ENCODE data around the gene UNK. TPM values are rescaled to one million over a fixed set of nuclear protein-coding genes. Genes with fewer than 3 reads are reported as not detected.

The UNK gene
- total RNA-seq, 2 donors from 2014 or later, result 30.3 to 33.4 TPM

- H3K36me3 Mint-ChIP-seq (ENCODE audit: low read depth), result peaks cover 4% of the 10 kb centered on the region
Observed at GRCh38 chr17:75817571-75817970, 33.0 kb downstream of the UNK start.

GRCh38 chr17:75818326-75818885 lies 33.8 kb downstream of the UNK start:
- DNase-seq (no peak), ATAC-seq (no peak)
- H3K27me3 Mint-ChIP-seq, result no peaks in the 10 kb centered on the region
- peaks cover 22% of the 10 kb centered on the region for H3K4me1 Mint-ChIP-seq
- H3K4me3 Mint-ChIP-seq, result no peak overlapping the region
- no peaks in the 10 kb centered on the region for H3K9me3 ChIP-seq (ENCODE audit: control insufficient read depth, low read length, poor library complexity, severe bottlenecking)
- H3K36me3 Mint-ChIP-seq (ENCODE audit: low read depth), result peaks cover 4% of the 10 kb centered on the region
- peak overlapping the region; percentile 62 for H3K27ac Mint-ChIP-seq

More at GRCh38 chr17:75817571-75817970, 33.0 kb downstream of the UNK start:
- no peaks in the 10 kb centered on the region for H3K27me3 Mint-ChIP-seq
- no peak for ATAC-seq
- no peak overlapping the region for H3K4me3 Mint-ChIP-seq
- no peak overlapping the region for H3K27ac Mint-ChIP-seq
- H3K9me3 ChIP-seq (ENCODE audit: control insufficient read depth, low read length, poor library complexity, severe bottlenecking), result no peaks in the 10 kb centered on the region
- DNase-seq, result no peak
- peaks cover 22% of the 10 kb centered on the region for H3K4me1 Mint-ChIP-seq

GRCh38 chr17:75819116-75819515 lies 34.5 kb downstream of the UNK start:
- H3K9me3 ChIP-seq (ENCODE audit: control insufficient read depth, low read length, poor library complexity, severe bottlenecking), result no peaks in the 10 kb centered on the region
- Mint-ChIP-seq H3K4me3 (no peak overlapping the region), H3K27me3 (no peaks in the 10 kb centered on the region), H3K27ac (peak overlapping the region; percentile 62), H3K4me1 (peaks cover 22% of the 10 kb centered on the region), H3K36me3 (ENCODE audit: low read depth) (peaks cover 4% of the 10 kb centered on the region)
- no peak for DNase-seq
- ATAC-seq, result no peak

- DNase-seq (no peak), ATAC-seq (no peak)
- H3K27ac Mint-ChIP-seq, result no peak overlapping the region
- no peaks in the 10 kb centered on the region for H3K9me3 ChIP-seq (ENCODE audit: control insufficient read depth, low read length, poor library complexity, severe bottlenecking)
- no peak overlapping the region for H3K4me3 Mint-ChIP-seq
- H3K36me3 Mint-ChIP-seq (ENCODE audit: low read depth), result peaks cover 4% of the 10 kb centered on the region
- H3K4me1 Mint-ChIP-seq, result peaks cover 22% of the 10 kb centered on the region
- H3K27me3 Mint-ChIP-seq, result no peaks in the 10 kb centered on the region
Observed at GRCh38 chr17:75819678-75820077, 35.1 kb downstream of the UNK start.

GRCh38 chr17:75820094-75821080 lies 35.8 kb downstream of the UNK start:
- peak overlapping the region; percentile 90 for H3K27ac Mint-ChIP-seq
- H3K4me1 Mint-ChIP-seq, result peaks cover 24% of the 10 kb centered on the region
- DNase-seq (no peak), ATAC-seq (no peak)
- H3K4me3 Mint-ChIP-seq, result no peak overlapping the region
- H3K36me3 Mint-ChIP-seq (ENCODE audit: low read depth), result peaks cover 4% of the 10 kb centered on the region
- H3K27me3 Mint-ChIP-seq, result no peaks in the 10 kb centered on the region
- no peaks in the 10 kb centered on the region for H3K9me3 ChIP-seq (ENCODE audit: control insufficient read depth, low read length, poor library complexity, severe bottlenecking)

DNA sequence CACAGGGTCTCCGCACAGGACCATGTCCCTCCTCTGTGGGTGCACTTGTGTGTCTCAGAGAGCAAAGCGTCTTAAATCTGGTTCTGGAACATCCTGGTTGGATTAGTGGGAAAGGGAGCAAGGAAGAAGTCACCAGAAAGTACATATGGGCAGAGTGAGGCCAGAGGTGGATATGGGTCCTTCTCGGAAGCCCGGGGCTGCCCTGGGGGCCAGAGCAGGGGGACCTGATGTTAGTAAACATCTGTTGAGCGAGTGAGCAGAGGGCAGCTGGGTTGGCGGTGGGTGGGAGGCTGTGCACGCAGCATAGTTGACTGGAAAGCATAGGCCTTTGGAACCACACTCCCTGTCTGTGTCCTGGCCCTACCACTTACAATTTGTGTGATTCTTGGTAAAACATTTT lies 36.9 kb downstream of the UNK start:
- H3K27ac Mint-ChIP-seq, result peak overlapping the region; percentile 90
- no peak for ATAC-seq
- H3K4me1 Mint-ChIP-seq, result peaks cover 25% of the 10 kb centered on the region
- H3K4me3 Mint-ChIP-seq, result peak overlapping the region; percentile 66
- H3K36me3 Mint-ChIP-seq (ENCODE audit: low read depth), result peaks cover 4% of the 10 kb centered on the region
- DNase-seq, result no peak
- no peaks in the 10 kb centered on the region for H3K27me3 Mint-ChIP-seq
- H3K9me3 ChIP-seq (ENCODE audit: control insufficient read depth, low read length, poor library complexity, severe bottlenecking), result no peaks in the 10 kb centered on the region

DNA sequence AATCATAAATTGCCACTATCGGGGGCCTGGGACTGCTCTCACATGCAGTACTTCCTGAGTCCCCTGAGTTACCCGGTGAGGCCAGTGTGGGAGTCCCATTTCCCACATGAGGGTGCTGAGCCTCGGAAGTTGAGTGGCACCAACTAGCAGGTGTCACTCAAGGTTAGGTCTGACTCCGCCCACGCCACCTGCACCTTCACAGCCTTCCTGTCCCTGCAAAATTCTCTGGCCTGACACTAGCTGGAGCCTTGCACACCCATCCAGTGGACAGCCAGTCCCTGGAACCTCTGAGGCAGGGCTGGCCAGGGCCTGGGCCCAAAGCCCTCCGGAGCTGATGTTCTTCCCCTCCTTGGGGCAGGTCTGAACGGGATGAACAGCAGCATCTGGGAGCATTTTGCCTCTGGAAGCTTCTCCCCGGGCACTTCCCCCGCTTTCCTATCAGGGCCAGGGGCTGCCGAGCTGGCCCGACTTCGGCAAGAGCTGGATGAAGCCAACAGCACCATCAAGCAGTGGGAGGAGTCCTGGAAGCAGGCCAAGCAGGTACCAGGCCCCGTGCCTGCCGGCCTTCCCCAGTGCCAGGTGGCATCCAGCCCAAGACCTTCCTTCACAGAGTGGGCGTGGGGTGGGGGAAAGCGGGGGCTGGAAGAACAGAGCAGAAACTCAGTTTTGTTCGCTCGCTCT lies 37.7 kb downstream of the UNK start:
- H3K27ac Mint-ChIP-seq, result peak overlapping the region; percentile 90
- DNase-seq (no peak), ATAC-seq (peak; percentile 75)
- peaks cover 28% of the 10 kb centered on the region for H3K4me1 Mint-ChIP-seq
- H3K9me3 ChIP-seq (ENCODE audit: control insufficient read depth, low read length, poor library complexity, severe bottlenecking), result no peaks in the 10 kb centered on the region
- H3K36me3 Mint-ChIP-seq (ENCODE audit: low read depth), result peaks cover 4% of the 10 kb centered on the region
- no peak overlapping the region for H3K4me3 Mint-ChIP-seq
- H3K27me3 Mint-ChIP-seq, result no peaks in the 10 kb centered on the region

- H3K4me3 Mint-ChIP-seq, result no peak overlapping the region
- no peaks in the 10 kb centered on the region for H3K9me3 ChIP-seq (ENCODE audit: control insufficient read depth, low read length, poor library complexity, severe bottlenecking)
- DNase-seq (no peak), ATAC-seq (no peak)
- peaks cover 4% of the 10 kb centered on the region for H3K36me3 Mint-ChIP-seq (ENCODE audit: low read depth)
- H3K4me1 Mint-ChIP-seq, result peaks cover 26% of the 10 kb centered on the region
- no peaks in the 10 kb centered on the region for H3K27me3 Mint-ChIP-seq
- peak overlapping the region; percentile 90 for H3K27ac Mint-ChIP-seq
Observed at GRCh38 chr17:75822800-75823166, 38.2 kb downstream of the UNK start.

DNA sequence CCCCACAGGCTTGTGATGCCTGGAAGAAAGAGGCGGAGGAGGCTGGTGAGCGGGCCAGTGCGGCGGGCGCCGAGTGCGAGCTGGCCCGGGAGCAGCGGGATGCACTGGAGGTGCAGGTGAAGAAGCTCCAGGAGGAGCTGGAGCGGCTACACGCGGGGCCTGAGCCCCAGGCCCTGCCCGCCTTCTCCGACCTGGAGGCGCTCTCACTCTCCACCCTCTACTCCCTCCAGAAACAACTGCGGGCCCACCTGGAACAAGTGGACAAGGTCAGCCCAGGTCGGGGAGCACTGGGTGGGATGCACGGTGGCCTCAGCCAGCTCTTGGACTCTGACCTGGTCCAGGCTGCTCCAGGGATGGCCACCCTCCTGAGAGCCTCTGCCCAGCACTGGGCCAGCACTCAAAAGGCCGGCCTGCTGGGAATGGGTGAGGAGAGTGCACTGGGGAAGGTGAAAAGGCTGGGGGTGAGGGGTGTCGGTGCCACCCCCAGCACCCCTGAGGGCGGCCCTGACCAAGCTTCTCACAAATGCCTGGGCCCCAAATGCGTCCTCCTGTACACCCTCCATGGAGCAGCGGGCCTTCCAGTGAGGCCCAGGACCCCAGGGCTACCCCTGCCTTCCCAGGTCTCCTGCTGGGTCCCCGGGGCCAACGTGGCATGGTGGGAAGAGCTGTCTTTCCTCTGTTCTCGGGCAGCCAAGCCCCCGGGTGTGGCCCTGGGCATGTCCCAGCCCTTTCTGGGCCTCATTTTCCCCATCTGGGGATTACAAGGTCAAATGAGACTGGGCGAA lies 38.8 kb downstream of the UNK start:
- no peak overlapping the region for H3K4me3 Mint-ChIP-seq
- no peak for ATAC-seq
- peaks cover 28% of the 10 kb centered on the region for H3K4me1 Mint-ChIP-seq
- no peak overlapping the region for H3K27ac Mint-ChIP-seq
- no peak for DNase-seq
- no peaks in the 10 kb centered on the region for H3K27me3 Mint-ChIP-seq
- no peaks in the 10 kb centered on the region for H3K9me3 ChIP-seq (ENCODE audit: control insufficient read depth, low read length, poor library complexity, severe bottlenecking)
- peaks cover 4% of the 10 kb centered on the region for H3K36me3 Mint-ChIP-seq (ENCODE audit: low read depth)

DNA sequence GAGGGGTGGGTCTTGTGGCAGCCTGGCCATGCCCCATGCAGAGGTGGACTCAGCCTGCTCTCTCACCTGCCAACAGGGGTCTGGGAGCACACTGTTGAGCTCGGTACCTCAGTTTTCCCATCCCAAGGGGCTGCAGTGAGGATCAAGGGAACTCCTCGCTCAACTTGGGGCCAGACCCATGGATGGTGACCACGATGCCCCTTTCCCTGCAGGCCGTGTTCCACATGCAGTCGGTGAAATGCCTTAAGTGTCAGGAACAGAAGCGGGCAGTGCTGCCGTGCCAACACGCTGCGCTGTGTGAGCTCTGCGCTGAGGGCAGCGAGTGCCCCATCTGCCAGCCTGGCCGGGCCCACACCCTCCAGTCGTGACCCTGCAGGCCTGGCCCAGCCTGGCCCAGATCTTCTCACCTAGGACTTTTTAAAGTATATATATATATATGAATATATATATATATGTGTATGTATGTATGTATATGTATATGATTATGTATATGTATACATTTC lies 39.5 kb downstream of the UNK start:
- H3K27ac Mint-ChIP-seq, result no peak overlapping the region
- DNase-seq (no peak), ATAC-seq (no peak)
- no peaks in the 10 kb centered on the region for H3K9me3 ChIP-seq (ENCODE audit: control insufficient read depth, low read length, poor library complexity, severe bottlenecking)
- peaks cover 25% of the 10 kb centered on the region for H3K4me1 Mint-ChIP-seq
- H3K36me3 Mint-ChIP-seq (ENCODE audit: low read depth), result peaks cover 2% of the 10 kb centered on the region
- no peak overlapping the region for H3K4me3 Mint-ChIP-seq
- no peaks in the 10 kb centered on the region for H3K27me3 Mint-ChIP-seq

- Mint-ChIP-seq H3K4me3 (no peak overlapping the region), H3K4me1 (peaks cover 23% of the 10 kb centered on the region), H3K36me3 (ENCODE audit: low read depth) (no peaks in the 10 kb centered on the region), H3K27me3 (no peaks in the 10 kb centered on the region), H3K27ac (no peak overlapping the region)
- ATAC-seq, result no peak
- H3K9me3 ChIP-seq (ENCODE audit: control insufficient read depth, low read length, poor library complexity, severe bottlenecking), result no peaks in the 10 kb centered on the region
- no peak for DNase-seq
Observed at GRCh38 chr17:75824666-75825065, 40.1 kb downstream of the UNK start.

DNA sequence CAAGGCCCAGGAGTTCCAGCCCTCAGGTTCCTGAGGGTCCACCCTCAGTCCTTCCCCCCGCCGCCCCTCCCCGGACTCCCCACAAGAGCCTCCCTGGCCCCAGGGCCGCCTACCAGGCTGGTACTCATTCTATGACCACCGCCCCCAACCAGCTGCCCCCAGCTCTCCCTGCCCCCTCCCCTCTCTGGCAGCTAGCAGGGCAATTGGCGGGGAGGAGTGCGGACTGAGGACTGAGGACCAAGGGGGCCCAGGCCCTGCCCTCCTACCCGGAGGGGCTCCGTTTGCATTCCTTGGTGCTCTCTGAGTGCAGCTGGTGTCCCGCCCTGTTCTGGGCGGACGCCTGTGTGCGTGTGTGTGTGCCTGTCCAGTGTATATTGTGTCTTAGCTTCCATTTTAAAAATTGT lies 40.5 kb downstream of the UNK start:
- ATAC-seq, result no peak
- Mint-ChIP-seq H3K36me3 (ENCODE audit: low read depth) (no peaks in the 10 kb centered on the region), H3K27me3 (no peaks in the 10 kb centered on the region), H3K27ac (no peak overlapping the region), H3K4me3 (no peak overlapping the region), H3K4me1 (peaks cover 21% of the 10 kb centered on the region)
- DNase-seq, result no peak
- H3K9me3 ChIP-seq (ENCODE audit: control insufficient read depth, low read length, poor library complexity, severe bottlenecking), result no peaks in the 10 kb centered on the region

All from T-helper 17 cell (primary cell).